Measurements from ENCODE around the gene PCDHGA7. TPM values are rescaled to one million over a fixed set of nuclear protein-coding genes. Genes with fewer than 3 reads are reported as not detected.
"Not testable (repeated sequence)": the region's sequence is repeated elsewhere in the genome, so short reads cannot be mapped to it uniquely, and the experiment has no call there.

Gene PCDHGA7
- polyA plus RNA-seq, 1 experiment = 2.7 TPM

DNA sequence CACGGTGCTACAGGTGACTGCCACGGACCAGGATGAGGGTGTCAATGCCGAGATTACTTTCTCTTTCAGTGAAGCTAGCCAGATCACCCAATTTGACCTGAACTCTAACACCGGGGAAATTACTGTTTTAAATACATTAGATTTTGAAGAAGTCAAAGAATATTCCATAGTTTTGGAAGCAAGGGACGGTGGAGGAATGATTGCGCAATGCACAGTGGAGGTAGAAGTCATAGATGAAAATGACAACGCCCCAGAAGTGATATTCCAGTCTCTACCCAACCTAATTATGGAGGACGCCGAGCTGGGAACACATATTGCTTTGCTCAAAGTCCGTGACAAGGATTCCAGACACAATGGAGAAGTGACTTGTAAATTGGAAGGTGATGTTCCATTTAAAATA is 6.1 kb downstream of the PCDHGA7 start:
- Histone ChIP-seq H3K4me3 (ENCODE audit: low read depth, low read length) (no peak overlapping the region), H3K27me3 (ENCODE audit: control insufficient read depth, insufficient read depth, low read length) (peaks cover 2% of the 10 kb centered on the region), H3K9me3 (ENCODE audit: control insufficient read depth, insufficient read depth, low read length) (peaks cover 56% of the 10 kb centered on the region), H3K27ac (ENCODE audit: low read depth, low read length) (no peak overlapping the region)
- no peak for DNase-seq (ENCODE audit: low read depth, low spot score)
- TF ChIP-seq, protein P1, sequence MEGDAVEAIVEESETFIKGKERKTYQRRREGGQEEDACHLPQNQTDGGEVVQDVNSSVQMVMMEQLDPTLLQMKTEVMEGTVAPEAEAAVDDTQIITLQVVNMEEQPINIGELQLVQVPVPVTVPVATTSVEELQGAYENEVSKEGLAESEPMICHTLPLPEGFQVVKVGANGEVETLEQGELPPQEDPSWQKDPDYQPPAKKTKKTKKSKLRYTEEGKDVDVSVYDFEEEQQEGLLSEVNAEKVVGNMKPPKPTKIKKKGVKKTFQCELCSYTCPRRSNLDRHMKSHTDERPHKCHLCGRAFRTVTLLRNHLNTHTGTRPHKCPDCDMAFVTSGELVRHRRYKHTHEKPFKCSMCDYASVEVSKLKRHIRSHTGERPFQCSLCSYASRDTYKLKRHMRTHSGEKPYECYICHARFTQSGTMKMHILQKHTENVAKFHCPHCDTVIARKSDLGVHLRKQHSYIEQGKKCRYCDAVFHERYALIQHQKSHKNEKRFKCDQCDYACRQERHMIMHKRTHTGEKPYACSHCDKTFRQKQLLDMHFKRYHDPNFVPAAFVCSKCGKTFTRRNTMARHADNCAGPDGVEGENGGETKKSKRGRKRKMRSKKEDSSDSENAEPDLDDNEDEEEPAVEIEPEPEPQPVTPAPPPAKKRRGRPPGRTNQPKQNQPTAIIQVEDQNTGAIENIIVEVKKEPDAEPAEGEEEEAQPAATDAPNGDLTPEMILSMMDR (IDR thresholded peaks at IDR 0.05; ENCODE audit: low read depth, low read length) = no peak
- ChIA-PET CTCF (interaction anchor here (4.8 kb wide), 1 partner anchor 170 kb away, joined by 20 read pairs; no protein-coding TSS in a partner anchor), POLR2A (no interaction called here)

DNA sequence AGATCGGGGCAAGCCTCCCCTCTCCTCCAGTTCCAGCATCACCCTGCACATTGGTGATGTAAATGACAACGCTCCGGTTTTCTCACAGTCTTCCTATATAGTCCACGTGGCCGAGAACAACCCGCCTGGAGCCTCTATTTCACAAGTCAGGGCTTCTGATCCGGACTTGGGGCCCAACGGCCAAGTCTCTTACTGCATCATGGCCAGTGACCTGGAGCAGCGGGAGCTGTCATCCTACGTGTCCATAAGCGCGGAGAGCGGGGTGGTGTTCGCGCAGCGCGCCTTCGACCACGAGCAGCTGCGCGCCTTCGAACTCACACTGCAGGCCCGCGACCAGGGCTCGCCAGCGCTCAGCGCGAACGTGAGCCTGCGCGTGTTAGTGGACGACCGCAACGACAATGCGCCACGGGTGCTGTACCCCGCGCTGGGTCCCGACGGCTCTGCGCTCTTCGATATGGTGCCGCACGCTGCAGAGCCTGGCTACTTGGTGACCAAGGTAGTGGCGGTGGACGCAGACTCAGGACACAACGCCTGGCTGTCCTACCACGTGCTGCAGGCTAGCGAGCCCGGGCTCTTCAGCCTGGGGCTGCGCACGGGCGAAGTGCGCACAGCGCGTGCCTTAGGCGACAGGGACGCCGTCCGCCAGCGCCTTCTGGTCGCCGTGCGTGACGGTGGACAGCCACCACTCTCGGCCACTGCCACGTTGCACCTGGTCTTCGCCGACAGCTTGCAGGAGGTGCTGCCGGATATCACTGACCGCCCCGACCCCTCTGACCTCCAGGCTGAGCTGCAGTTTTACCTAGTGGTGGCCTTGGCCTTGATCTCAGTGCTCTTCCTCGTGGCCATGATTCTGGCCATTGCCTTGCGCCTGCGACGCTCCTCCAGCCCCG is 6.9 kb downstream of the PCDHGA7 start:
- H3K27ac ChIP-seq (ENCODE audit: low read depth, low read length) = no peak overlapping the region
- POLR2A ChIA-PET = no interaction called here
- no peak overlapping the region for H3K4me3 ChIP-seq (ENCODE audit: low read depth, low read length)
- CTCF ChIA-PET = interaction anchor here (0.8 to 4.8 kb wide), 4 partner anchors 15 to 174 kb away, joined by 3 to 25 read pairs (median 12); no protein-coding TSS in a partner anchor
- no peaks in the 10 kb centered on the region for H3K27me3 ChIP-seq (ENCODE audit: control insufficient read depth, insufficient read depth, low read length)
- no peak for DNase-seq (ENCODE audit: low read depth, low spot score)
- TF ChIP-seq, protein P1 (IDR thresholded peaks at IDR 0.05; ENCODE audit: low read depth, low read length) = no peak
- peaks cover 55% of the 10 kb centered on the region for H3K9me3 ChIP-seq (ENCODE audit: control insufficient read depth, insufficient read depth, low read length)

DNA sequence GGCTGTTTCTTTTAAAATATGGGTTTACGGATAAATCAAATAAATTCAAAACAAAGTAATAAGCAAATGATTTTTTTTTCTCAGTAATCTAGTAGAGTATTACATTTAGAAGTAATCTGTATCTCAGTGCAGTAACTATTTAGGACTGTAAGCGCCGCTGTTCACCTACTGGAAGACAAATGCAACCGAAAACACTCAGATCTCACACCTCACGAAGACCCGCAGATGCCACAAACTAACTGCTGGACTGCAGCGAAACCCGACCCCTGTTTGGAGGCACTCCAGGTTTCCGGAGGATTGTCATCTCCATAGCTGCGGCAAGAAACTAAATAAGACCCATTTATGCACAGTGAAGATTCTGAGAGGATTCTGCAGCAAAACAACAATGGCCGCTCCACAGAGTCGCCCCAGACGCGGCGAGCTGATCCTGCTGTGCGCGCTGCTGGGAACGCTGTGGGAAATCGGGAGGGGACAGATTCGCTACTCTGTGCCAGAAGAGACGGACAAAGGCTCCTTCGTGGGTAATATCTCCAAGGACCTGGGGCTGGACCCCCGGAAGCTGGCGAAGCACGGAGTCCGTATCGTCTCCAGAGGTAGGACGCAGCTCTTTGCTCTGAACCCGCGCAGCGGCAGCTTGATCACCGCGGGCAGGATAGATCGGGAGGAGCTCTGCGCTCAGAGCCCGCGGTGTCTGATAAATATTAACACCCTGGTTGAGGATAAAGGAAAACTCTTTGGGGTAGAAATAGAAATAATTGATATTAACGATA is 10.1 kb downstream of the PCDHGA7 start, which contains the start of gene PCDHGA8:
PCDHGA8 (plus strand) TSS at position 205 of the 770 bp plus-strand sequence; CDS start at position 386, 181 bp downstream.
- POLR2A ChIA-PET = no interaction called here
- H3K9me3 ChIP-seq (ENCODE audit: control insufficient read depth, insufficient read depth, low read length) = peaks cover 57% of the 10 kb centered on the region
- CTCF ChIA-PET = interaction anchor here (0.7 to 3.9 kb wide), 4 partner anchors 10 to 172 kb away, joined by 3 to 31 read pairs (median 14); partner anchors contain the start of gene PCDHGA7
- DNase-seq (ENCODE audit: low read depth, low spot score) = no peak
- 0 out of 2 replicates have a peak within 1 kb of the TSS, but pooled peaks have one; percentile 17 for H3K4me3 ChIP-seq (ENCODE audit: low read depth, low read length)
- TF ChIP-seq, protein P1 (IDR thresholded peaks at IDR 0.05; ENCODE audit: low read depth, low read length) = peak; percentile 23; the same call in 1 of the 2 replicates
- no peak within 1 kb of the TSS for H3K27ac ChIP-seq (ENCODE audit: low read depth, low read length)
- H3K27me3 ChIP-seq (ENCODE audit: control insufficient read depth, insufficient read depth, low read length) = no peaks in the 10 kb centered on the region

DNA sequence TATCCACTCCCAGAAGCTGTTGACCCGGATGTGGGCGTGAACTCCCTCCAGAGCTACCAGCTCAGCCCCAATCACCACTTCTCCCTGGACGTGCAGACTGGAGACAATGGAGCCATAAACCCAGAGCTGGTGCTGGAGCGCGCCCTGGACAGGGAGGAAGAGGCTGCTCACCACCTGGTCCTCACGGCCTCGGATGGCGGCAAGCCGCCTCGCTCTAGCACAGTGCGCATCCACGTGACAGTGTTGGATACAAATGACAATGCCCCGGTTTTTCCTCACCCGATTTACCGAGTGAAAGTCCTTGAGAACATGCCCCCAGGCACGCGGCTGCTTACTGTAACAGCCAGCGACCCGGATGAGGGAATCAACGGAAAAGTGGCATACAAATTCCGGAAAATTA is 10.7 kb downstream of the PCDHGA7 start:
- H3K4me3 ChIP-seq (ENCODE audit: low read depth, low read length) = no peak overlapping the region
- TF ChIP-seq, protein P1 (IDR thresholded peaks at IDR 0.05; ENCODE audit: low read depth, low read length) = no peak
- ChIA-PET CTCF (interaction anchor here (3.4 to 3.9 kb wide), 2 partner anchors 165 to 171 kb away, joined by 25 to 31 read pairs; no protein-coding TSS in a partner anchor), POLR2A (no interaction called here)
- no peak for DNase-seq (ENCODE audit: low read depth, low spot score)
- no peaks in the 10 kb centered on the region for H3K27me3 ChIP-seq (ENCODE audit: control insufficient read depth, insufficient read depth, low read length)
- no peak overlapping the region for H3K27ac ChIP-seq (ENCODE audit: low read depth, low read length)
- H3K9me3 ChIP-seq (ENCODE audit: control insufficient read depth, insufficient read depth, low read length) = peaks cover 58% of the 10 kb centered on the region

DNA sequence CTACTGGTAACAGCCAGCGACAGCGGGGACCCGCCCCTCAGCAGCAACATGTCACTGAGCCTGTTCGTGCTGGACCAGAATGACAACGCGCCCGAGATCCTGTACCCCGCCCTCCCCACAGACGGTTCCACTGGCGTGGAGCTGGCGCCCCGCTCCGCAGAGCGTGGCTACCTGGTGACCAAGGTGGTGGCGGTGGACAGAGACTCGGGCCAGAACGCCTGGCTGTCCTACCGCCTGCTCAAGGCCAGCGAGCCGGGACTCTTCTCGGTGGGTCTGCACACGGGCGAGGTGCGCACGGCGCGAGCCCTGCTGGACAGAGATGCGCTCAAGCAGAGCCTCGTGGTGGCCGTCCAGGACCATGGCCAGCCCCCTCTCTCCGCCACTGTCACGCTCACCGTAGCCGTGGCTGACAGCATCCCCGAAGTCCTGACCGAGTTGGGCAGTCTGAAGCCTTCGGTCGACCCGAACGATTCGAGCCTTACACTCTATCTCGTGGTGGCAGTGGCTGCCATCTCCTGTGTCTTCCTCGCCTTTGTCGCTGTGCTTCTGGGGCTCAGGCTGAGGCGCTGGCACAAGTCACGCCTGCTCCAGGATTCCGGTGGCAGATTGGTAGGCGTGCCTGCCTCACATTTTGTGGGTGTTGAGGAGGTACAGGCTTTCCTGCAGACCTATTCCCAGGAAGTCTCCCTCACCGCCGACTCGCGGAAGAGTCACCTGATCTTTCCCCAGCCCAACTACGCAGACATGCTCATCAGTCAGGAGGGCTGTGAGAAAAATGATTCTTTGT is 12.1 kb downstream of the PCDHGA7 start:
- peaks cover 56% of the 10 kb centered on the region for H3K9me3 ChIP-seq (ENCODE audit: control insufficient read depth, insufficient read depth, low read length)
- H3K27me3 ChIP-seq (ENCODE audit: control insufficient read depth, insufficient read depth, low read length); DNase-seq (ENCODE audit: low read depth, low spot score); H3K4me3 ChIP-seq (ENCODE audit: low read depth, low read length); H3K27ac ChIP-seq (ENCODE audit: low read depth, low read length); POLR2A ChIA-PET: not testable (repeated sequence)
- CTCF ChIA-PET = interaction anchor here (1.0 to 4.3 kb wide), 4 partner anchors 18 to 171 kb away, joined by 3 to 40 read pairs (median 6); partner anchors contain the start of genes PCDHB14 and PCDHGA10
